NOMO-1 treated with DMSO at 0.1 percent for 48 hours (cell line): ENCODE measurements around the gene ROR2.

Experiments used
- DNase-seq: peaks from one replicate; lab custom pipeline; 2025; ENCODE audit not compliant: unreplicated experiment; lab: John Stamatoyannopoulos, UW

The ROR2 gene

DNA sequence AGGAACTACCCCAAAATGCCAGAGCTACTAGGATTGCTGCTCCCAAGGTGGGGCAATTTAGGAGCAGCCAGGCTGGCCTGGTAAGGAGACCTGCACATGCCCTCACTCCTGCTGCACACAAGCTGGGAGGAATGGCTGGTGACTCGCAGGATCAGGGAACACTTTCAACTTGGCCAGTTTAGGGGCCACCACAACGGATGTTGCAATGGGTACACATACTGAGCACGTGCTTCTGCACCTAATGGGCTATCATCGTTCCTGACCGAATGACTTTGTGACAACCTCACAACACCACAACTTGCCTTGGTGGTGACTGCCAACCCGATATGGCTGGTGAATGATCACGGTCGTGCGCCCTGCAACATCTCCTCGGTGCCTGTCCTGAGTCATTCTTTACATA lies 172.0 kb downstream of the ROR2 start:
- no peak for DNase-seq

DNA sequence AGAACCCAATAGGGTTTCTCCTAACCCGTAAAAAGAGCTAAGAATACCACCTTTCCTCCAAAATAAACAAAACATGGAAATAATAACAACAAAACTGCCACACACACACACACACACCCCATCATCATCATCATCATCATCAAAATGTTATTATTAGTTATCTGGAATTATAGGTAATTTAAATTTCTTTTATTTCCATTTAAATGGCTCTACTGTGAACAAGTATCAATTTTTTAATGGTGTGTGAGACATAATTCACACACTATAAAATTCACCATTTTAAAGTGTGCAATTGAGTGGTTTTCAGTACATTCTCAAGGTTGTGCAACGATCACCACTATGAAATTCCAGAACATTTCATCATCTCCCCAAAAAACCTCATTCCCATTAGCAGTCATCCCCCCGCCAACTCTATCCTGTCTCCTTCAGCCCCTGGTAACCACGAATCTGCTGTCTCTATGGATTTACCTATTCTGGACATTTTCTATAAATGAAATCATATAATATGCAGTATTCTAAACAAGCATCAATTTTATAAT lies 172.7 kb downstream of the ROR2 start:
- DNase-seq, result no peak

DNA sequence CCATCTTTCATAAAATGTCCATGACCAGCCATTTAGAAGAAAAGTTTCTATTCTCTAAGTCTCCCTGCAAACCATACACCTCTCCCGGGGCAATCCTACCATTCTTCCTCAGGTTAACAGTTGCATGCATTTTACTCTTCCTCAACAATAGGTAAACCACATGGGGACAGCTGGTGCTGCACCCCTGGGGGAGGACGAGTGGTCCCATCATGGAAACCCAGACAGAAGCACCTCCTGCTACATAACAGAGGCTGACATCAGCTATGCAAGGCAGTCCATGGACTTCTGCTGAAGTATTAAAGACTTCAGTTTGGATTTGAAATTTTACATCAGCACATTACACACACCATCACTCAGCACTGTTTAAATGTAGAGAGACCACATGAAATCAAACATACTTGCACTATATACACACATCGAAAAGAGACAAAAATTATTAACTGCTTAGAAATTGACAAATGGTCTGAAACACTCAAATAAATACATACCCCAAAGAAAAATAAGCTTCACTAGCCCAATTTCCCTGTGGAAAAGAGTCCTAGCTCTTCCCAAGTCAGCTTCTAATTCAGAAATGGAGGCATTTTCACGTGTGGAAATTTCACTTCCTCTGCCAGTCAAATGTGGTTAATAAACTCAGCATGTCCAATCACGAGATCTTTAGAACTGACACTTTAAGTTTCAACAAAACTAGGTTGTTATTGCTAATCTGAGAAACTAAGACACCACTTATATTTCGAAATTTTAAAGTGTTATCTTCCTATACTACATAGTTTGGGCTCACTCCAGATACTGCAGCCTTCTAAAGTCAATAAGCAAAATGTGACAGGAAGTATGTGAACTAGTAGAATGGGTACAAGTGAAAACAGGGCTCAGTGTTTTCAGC lies 173.4 kb downstream of the ROR2 start:
- DNase-seq, result no peak

DNA sequence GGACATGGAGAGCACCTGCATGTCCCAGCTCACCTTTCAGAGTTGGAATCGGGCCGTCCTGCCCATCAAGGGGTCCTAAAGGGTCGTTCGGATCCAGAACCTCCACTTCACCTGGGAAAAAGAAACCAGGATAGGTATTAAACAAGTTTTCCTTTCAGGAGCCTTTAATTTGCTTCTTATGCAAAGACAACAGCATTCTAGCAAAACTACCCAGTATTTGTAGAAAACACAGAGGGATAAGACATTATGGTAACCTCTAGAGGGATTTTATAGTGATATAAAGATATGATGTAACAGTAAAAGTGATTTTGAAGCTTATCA lies 174.4 kb downstream of the ROR2 start:
- DNase-seq, result no peak

DNA sequence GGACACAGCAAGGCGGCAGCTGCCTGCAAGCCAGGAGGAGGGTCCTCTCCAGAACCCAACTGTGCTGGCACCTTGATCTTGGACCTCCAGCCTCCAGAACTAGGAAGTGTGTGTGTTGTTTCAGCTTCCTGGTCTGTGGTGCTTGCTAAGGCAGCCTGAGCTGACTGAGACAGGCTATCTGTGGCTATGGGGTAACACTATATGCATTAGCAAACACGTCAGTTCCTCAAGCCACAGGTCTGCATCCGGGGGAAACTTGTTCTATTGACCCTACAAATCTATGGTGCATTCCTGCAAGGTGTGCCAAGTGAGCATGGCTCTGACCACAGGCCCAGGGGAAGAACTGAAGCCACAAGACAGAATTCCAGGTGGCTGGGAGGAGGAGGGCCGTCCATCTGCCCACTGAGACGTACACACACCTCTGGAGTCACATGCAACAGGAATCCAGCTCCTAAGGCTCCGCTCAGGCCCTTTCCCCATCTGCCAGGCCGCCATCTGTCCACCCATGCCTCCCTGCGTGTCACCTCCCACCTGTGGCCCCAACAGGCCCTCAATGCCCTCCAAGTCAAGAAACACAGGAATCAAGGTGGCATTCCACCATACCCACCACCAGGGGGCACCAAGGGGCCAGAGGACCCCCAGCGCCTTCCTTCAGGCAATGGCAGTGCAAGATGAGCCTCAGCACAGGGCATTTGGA lies 174.9 kb downstream of the ROR2 start:
- no peak for DNase-seq

DNA sequence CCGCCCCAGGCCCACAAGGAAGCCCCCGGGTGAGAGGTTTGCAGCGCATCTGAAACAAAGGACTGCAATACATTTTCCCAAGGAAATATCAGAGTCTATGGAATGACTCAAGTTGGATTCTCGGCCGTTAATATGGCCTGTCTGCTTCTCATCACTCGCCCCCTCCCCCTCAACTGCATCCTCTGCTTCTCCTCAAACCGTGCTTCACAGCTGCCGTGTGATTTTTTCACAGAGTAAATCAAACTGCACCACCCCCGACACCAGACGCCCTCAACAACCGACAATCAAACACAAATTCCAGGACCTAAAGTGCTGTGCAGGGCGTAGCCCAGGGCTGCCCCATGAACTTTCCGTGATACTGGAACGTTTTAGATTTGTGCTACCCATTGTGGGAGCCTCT lies 176.9 kb downstream of the ROR2 start:
- no peak for DNase-seq

DNA sequence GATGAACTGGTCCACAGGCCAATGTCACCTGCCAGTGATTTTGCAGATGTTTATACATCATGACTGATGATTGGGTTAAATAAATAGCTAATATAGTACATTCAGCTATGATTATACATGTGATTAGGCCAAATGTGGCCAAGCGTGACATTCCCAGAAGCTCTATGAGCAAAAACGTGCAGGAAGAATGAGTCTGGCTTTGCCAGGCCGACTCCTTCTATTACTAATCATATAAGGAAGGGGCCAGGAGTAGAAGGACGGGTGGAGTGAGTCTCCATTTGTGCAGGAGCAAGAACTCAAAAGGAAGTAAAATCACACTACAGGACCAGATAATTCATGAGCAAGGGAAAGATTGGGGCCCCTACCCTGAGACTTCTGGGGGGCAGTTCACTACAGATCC lies 178.2 kb downstream of the ROR2 start:
- DNase-seq, result no peak

DNA sequence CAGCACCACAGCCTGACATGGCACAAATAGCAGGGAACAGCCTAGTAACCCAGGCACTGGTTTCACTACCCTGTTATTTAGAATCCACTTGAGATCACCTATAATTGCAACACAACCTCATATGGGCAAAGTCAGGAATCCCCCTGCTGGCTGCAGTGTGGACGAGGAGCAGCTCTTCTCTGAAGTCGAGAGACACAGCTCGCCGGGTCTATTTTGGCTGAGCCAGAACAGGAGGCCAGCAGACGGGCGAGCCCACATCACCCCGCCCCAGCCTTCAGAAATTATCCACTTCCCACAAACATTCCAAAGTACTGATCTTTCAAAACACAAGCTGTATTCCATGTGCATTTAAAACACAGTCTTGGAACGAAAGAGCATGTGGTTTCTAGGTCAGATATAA lies 179.0 kb downstream of the ROR2 start:
- peak; percentile 14 for DNase-seq

DNA sequence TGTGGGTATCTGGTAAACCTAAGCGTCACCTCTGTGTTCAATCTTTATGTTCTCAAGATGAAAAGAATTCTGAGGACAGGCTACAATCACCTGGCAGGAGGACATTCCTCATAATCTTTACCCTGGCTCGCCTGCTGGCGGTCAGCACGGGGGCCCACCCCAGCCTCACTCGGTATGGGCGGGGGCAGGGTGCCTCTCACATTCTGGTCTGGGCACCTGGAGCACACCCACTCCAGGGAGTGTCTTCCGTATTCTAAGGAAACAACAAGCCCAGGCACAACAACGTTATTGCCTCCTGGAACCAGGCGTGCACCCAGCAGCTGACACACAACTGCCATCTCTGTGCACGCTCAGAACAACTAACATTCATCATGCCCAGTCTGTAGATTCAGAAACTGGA lies 179.8 kb downstream of the ROR2 start:
- DNase-seq, result no peak

DNA sequence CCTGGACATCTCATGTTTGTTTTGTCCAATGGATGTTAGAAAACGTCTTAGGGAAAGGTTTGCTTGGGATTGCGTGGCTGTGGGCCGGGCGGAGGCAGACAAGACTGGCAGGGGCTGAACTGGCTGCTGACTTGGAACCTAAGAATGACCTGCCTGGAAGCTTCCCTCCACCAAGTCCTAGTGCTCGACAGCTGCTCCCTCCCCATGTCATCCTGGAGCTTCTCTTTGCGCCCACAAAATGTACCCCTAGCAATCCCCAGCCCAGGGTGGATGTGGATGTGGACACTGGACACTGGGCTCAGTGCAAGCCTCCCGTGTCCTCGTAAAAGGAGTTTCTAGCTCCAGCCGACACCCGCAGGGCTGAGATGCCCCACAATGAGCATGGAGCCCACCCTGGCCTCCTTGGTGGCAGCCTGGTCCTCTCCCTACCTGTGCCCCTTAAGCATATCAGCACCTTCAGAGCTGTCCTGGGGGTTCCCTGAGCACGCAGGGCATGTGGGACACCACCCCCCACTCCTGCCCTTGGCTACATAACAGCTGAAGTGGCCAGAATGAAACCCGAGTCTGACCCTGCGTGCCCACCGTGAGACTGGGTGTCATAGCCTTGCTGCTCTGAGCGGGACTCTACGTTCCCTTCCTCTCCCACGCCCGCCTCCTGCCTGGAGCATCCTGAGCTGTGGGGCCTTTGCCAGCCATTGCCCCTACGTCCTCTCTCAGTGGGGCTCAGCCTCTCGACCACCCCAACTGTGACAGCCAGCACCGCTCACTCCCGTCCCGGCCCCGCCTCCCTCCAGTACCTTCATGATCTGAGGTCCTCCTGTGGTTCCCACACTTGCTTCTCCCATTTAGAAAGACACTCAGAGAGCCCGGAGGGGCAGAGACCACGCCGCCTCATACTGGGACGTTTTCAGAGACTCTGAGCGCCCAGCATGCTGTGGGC lies 180.8 kb downstream of the ROR2 start:
- DNase-seq, result no peak

DNA sequence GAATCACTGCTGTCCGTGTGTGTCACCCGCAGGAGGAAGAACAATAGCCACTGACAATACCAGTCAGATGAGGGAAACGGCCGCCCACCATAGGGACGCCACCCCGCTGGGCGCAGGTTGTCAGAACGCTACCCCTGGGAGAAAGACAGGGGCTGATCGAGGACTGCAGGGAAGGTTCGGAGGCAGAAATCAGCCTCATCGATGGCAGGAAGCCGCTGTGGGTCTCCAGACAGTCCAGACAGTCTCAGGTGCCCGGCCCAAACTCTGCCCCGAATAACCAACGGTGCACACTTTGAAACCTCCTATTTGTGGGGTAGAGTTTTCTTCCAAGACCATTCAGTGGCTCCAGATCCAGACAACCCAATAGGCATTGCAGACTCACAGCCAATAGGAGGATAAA lies 181.5 kb downstream of the ROR2 start:
- DNase-seq, result no peak

DNA sequence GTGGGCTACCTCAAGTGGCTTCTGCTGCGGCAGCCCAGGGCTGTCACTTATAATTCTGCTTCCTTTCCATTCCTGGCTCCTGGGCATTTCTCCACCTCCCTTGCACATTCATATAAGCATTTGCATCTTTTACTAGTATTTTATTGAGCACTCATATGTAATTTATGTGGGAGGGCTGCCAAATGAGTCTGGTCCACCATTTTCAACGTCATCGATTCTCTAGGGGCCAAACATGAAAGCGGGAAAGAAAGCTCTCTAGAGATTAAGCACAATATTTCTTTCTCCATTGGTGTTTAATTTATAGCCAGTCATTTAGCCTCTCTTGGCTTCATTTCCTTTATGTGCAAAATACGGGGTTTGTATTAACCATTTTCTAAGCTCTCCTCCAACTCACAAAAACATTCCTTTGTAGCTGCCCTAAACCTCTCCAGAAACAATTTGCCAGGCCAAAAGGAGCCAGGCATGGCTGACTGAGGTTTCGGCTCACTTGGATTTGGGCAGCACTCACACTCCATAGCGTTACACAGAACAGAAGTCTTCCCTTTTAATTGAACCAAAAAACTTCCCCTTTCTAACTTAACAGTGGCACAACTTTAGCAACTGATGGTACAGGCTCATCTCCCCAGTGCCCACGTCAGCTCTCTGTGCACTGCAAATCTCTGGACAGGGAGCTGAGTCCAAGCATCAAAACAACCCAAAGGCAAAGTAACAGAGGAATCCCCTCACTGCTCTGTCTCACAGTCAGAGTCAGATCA lies 183.5 kb downstream of the ROR2 start:
- DNase-seq, result no peak

DNA sequence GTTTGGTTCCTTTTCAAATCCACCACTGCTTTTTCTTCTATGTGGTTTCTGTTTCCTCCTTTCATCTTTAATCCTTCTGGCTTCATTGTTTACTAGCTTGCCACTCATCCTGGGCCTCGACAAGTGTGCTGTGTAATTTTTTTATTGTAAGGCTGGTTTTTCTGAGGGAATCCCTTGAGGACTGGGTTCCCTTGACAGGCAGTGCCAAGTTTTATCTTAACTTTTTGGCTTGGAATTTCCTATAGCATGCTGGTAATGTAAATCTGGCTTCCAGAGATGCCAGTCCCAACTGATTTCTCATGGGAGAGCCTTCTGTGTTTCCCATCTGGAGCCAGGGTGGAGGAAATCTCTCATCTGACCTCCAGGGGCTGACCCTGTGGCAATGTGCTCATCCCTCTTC lies 184.7 kb downstream of the ROR2 start:
- DNase-seq, result no peak

DNA sequence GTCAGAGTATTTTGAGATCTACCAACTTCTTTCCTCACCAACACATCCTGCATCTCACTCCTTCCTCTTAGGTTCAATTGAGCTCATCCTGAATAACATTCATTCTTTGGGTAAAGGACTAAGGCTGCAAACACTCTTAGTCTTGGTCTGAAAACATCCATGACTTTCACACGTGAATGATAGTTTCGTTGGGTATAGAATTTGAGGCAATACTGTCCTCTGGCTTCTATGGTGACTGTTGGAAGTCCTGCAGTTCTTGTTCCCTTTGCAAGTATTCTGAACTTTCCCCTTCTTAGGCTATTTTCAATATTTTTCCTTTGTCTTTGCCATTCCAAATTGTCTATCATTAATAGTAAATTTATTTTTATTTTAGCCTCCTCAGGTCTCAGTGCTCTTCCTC lies 185.4 kb downstream of the ROR2 start:
- DNase-seq, result no peak

DNA sequence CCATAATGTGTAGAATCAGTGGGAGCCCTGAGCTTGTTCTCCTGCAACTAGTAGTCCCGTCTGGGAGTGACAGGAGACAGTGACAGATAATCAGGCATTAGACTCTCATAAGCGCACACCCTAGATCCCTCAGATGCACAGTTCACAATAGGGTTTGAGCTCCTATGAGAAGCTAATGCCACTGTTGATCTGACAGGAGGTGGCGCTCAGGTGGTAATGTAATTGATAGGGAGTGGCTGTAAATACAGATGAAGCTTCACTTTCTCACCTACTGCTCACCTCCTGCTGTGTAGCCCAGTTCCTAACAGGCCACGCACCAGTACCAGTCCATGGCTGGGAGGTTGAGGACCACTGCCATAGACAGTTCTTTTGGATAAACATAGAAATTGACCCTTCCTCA lies 188.7 kb downstream of the ROR2 start:
- DNase-seq, result no peak

DNA sequence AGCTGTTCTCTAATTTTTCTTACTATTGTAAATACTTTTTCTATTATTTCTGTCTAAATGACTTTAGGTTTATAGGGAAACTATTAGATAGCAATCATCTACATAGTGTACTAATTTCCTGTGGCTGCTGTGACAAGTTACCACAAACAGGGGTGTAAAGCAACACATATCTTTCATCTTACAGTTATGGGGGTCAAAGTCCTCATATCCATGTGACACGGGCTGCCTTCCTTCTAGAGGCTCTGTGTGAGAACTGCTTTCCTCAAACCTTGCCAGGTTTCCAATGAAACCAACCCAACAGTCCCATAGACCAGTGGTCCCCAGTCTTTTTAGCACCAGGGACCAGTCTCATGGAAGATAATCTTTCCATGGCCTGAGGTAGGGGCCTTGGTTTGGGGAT lies 189.1 kb downstream of the ROR2 start:
- DNase-seq, result no peak

DNA sequence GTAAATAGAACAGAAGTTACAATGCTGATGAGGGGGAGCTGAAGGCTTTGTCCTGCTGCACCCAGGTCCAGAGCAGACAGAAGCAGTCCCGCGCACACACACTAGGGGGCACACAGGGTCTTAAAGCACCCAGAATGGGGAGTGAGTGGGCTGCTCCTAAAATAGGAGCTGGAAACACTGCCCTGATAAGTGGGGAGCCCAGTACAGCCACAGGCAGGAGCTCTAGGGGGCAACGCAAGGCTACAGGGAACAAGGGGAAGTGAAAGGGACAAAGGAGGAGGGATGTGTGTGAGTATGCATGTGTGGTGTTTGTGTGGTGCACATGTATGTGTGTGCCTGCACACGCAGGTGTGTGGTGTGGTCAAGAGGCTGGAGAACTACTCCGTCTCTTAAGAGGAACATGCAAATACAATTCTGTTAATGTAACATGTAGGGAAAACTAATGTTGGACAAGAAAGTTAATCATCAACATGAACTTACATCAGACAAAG lies 191.5 kb downstream of the ROR2 start:
- DNase-seq, result no peak

DNA sequence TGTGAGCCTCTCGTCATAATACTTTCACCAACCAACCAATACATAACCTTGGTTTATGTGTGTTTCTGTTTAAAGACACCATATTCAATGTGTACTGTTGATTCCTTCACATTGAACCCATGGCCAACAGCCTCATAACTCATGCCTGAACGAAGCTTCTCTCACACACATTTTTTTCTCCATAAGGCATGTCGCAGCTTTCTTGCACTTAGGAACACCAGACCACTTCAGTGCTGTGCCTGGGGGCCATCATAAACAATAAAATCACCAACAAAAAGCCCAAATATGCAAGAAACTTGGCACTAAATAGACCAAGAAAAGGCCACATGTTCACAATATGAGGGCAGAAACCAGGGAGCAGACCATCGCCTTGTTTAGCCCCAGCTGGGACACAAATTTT lies 192.2 kb downstream of the ROR2 start:
- no peak for DNase-seq

DNA sequence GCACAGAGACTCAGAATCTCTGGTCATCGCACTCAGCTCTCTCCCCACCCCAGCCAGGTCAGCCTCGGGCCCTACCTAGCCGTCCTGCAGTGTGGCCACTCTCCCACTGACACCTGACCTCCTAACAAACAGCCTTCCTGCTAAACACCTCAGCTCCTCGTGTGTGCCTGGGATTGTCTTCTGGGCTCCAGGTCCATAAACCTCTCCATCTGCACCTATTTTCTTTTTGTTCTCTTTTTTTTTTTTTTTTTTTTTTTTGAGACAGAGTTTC lies 193.6 kb downstream of the ROR2 start:
- no peak for DNase-seq

DNA sequence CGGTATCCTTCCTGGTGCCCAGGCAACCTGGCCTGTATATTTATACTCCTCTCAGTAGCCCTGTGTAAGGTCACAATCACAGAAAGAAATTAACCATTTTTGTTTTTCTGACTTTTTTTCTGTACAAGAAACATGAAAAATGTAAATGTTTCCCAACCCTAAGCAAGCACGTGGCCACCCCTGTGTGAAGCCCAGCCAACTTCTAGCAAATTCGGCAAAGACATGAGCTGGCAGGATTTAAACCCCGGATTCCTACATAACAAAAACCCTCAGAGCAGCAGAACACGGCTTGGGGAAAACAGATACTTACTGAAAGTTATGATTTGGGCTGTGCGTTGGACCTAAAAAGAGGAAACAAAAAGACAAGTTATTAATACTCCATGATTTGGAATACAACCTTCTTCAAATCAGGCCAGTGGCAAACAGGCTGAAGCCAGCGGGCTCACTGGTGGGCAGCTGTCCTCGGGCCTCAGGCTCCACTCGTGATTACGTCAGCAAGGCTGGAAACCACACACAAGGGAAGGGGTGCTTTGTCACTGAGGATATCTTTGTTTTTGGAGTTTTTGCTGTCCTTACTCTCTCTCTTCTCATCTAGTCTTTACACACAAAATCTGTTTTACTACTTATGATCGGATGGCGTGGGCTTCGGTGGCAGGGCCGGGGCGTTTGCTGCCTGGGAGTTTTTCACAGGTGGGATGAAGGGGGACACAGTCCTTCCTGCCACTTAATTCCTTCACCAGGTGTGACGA lies 194.1 kb downstream of the ROR2 start:
- DNase-seq, result no peak
